GM21381 (cell line): ENCODE results near the gene YPEL3.

Experiments used
- ATAC-seq: cut with Tn5 transposase; IDR thresholded peaks from one replicate; pipeline ENCODE4 v1.9.1; 2021; ENCODE audit warnings: mild to moderate bottlenecking, moderate library complexity; ENCODE audit not compliant: unreplicated experiment

YPEL3 gene

DNA sequence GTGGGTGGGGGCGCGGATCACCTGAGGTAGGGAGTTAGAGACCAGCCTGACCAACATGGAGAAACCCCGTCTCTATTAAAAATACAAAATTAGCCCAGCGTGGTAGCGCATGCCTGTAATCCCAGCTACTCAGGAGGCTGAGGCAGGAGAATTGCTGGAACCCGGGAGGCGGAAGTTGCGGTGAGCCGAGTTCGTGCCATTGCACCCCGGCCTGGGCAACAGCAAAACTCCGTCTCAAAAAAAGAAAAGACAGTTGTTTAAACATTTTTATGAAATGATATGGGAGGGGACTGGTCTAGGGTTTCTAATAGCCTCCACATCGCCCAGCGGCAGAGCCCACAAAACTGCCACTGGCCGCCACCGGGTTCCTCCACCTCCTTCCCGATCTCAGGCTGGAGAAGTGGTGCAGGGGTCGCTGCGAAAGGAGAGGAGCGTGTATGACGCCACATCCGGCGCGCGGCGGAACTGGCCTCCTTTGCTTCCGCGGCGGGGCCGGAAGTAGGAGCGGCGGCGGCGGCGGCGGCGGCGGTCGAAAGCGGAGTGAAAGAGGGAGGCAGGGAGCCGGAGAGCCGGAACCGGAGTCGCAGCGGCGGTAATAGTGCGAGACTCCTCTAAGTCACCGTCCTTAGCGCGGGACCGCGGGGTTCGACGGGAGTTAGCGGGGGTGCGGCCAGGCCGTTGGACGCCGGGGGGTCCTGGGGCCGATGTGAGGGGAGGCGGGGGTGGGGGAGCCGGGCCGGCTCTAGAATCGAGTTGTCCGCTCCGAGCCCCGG is 20.3 kb downstream of the YPEL3 start, which contains the start of gene PPP4C:
Gene PPP4C, plus strand, starts transcription at position 492 of the 773 bp plus-strand sequence. CDS start 384 bp downstream, outside the sequence.
- peak; percentile 77 for ATAC-seq

DNA sequence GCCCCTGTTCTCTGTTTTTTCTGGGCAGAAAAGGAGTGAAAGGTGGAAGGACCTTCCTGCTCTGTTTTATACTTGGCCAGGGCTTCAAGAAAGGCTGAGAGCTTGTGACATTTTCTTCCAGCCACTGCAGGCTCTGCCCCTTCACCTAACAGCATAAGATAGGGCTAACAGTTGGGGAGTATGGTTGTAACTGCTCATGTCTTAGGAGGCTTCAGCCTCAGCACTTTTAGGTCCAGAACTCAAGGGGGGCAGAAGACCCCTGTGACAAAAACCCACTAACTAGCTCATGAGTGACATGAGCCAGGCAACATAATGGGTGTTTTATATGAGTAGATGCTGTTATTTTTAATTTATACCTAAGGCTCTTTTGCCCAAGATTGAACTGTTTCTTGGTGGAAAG is 25.5 kb downstream of the YPEL3 start:
- ATAC-seq, result no peak

DNA sequence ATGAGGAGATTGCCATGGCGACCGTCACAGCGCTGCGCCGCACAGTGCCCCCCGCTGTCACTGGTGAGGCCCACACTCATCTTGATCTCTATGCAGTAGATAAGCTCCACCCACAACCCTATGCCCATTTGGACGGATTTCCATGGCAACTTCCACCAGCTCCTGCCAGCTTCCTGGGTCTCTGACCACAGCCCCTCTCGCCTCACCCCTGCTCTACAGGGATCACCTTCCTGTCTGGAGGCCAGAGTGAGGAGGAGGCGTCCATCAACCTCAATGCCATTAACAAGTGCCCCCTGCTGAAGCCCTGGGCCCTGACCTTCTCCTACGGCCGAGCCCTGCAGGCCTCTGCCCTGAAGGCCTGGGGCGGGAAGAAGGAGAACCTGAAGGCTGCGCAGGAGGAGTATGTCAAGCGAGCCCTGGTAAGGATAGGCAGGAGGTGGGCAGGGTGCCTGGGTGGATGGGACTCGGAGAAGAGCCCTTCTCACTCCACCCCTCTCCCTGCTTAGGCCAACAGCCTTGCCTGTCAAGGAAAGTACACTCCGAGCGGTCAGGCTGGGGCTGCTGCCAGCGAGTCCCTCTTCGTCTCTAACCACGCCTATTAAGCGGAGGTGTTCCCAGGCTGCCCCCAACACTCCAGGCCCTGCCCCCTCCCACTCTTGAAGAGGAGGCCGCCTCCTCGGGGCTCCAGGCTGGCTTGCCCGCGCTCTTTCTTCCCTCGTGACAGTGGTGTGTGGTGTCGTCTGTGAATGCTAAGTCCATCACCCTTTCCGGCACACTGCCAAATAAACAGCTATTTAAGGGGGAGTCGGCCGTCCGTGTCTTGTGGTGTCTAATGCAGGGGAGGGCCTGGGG is 26.2 kb downstream of the YPEL3 start:
- ATAC-seq, result no peak

DNA sequence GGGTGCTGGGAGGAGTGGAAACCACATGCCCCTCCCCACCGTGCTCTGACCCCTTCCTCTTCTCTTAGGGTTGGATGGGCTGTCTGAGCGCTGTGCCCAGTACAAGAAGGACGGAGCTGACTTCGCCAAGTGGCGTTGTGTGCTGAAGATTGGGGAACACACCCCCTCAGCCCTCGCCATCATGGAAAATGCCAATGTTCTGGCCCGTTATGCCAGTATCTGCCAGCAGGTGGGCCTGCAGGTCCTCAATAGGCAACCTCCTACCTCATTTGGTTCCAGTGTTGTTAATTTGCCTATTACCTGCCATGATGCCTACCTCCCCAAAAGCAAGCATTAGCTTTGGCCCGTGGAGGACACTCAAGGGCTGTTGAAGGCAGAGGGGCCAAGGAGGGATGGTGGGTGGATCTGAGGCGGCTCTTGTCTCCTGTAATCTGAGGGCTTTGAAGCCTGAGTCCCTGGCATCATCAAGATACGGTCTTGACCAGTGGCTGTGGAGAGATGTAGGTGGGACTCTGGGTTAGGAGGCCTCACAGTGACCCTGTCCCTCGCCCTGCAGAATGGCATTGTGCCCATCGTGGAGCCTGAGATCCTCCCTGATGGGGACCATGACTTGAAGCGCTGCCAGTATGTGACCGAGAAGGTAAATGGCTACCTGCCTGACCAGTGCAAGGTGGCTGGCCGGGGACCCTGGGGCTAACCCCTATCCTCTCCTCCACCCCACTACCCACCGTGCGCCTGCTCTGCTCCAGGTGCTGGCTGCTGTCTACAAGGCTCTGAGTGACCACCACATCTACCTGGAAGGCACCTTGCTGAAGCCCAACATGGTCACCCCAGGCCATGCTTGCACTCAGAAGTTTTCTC is 27.0 kb downstream of the YPEL3 start:
- no peak for ATAC-seq

DNA sequence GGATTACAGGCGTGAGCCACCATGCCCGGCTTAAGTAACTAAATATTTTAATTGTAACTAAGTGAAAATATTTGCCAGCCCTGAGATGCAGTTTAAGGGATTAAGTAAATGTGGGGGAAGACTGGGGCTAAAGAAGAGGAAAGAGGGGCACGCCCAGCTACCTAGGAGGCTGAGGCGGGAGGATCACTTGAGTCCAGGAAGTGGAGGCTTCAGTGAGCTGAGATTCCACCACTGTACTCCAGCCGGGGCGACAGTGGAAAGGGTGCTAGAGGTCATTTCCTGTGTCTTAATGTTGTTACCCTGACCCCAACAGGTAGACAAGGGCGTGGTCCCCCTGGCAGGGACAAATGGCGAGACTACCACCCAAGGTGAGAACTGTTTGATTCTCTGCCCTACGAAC is 27.7 kb downstream of the YPEL3 start:
- ATAC-seq, result no peak

DNA sequence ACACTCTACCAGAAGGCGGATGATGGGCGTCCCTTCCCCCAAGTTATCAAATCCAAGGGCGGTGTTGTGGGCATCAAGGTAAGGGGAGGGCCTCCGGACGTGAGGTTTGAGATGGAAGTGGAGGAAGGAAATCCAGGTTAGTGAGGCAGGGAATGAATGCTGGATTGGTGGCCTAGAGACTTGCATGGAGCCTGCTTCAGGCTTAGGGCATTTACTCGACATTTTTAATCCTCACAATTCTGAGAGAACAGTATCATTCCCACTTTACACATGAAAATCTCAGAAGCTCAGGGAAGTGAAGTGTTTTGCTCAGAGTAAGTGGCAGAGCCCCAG is 28.5 kb downstream of the YPEL3 start:
- ATAC-seq, result no peak

DNA sequence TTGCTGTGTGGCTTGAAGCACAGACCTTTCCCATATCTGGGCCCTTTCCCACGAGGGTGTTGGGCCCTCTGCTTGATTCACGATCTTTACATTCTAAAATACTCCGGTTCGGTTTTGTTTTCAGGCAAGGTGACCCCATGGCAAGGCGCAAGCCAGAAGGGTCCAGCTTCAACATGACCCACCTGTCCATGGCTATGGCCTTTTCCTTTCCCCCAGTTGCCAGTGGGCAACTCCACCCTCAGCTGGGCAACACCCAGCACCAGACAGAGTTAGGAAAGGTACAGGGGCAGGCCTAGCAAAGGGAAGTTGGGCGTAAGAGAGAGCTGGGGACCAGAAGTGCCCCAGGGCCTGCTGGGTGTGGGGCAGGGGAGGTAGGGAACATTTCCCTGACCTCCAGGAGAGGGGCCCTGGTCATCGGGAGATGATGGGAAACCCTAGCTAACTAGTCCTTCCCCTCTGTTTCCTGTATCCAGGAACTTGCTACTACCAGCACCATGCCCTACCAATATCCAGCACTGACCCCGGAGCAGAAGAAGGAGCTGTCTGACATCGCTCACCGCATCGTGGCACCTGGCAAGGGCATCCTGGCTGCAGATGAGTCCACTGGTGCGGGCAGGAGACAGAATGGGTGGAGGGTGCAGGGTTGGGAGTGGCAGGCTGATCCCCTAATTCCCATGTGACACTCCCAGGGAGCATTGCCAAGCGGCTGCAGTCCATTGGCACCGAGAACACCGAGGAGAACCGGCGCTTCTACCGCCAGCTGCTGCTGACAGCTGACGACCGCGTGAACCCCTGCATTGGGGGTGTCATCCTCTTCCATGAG is 29.0 kb downstream of the YPEL3 start:
- no peak for ATAC-seq

DNA sequence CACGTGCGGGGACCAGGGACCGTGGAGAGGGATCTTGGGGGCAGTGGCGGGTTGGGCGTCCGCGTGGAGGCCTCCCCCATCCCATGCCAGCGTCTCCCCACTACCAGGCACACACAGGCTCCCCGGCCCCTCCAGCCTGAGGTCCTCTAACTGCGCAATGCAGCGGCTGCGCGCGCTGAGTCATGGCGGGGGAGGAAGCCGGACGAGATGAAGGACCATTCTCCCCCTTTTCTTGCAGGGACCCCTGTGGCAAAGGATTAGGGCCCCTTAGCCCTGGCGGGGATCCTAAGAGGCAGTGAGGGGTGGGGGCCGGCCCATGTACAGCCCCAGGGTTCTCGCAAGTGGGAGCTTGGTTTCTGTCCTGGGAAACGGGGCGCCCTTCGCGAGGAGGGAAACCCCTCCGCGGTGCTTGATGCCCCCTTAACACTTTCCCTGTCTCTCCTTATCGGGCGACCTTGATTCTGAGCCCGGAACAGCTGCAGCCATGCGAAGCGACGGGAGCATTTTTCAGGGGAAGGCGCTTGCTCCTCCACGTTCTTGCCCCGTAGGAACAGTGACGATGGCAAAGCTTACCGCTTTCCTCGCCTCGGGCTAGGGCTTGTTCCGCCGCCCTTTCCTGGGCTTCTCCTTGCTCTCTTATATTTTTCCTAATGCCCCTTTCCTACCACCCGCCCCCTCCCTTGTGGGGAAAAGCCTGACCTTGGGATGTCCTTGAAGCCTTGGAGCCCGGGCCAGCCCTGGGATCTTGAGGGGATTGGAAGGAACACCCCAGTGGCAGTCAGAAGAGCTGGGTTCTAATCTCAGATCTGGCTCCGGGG is 29.9 kb downstream of the YPEL3 start:
- peak; percentile 3 for ATAC-seq

DNA sequence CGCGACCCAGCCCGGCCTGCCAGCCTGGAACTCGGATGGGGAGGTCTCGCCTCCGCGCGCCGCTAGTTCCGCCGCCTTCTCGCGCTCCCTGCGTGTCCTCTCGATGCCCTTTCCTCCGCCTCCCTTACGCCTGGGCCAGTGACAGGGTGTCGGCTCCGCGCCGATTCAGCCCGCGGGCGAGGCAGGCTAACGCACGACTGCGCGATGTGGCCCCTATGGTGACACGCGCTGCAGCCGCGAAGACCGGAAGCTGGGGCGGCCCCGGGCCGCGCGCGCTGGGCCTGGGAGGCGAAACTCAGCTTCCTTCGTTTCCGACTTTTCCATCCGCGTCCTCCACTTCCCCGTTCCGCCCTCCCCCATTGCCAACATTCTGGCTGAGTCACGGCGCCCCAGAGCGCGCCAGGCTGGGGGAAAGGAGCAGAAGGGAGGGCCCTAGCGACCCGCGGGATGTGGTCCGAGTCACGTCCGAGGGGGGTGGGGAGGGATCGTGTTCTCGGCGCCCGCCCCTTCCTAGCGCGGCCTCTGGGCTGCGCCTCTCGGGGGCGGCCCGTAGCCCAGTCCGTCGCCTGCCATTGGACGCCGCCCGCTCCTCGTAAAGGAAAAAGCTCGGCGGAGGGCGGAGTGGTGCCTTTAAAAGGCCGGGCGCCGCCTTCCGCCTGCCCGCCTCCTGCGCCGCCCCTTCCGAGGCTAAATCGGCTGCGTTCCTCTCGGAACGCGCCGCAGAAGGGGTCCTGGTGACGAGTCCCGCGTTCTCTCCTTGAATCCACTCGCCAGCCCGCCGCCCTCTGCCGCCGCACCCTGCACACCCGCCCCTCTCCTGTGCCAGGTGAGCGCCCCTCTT is 30.7 kb downstream of the YPEL3 start, which contains the start of gene ALDOA:
Gene ALDOA, plus strand, starts transcription at position 659 of the 841 bp plus-strand sequence. CDS start 1,138 bp downstream, outside the sequence.
- ATAC-seq, result peak; percentile 74

DNA sequence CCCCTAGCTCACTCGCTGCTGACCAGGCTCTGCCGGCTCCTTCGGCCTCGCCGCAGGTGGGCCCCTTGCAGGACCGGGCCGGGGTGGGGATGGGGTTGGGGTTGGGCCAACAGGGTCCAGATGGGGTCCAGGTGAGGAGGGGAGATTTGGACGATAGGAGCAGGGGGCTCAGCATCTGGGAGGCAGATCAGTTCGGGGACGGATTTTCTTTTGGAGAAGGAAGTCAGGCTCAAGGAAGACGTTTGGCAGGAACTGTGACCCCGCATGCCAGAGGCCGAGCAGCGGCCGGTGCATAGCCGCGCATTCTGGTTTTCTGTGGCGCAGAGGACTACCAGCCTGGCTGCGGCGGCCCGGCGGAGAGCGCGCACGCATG is 31.3 kb downstream of the YPEL3 start:
- ATAC-seq, result peak; percentile 4

DNA sequence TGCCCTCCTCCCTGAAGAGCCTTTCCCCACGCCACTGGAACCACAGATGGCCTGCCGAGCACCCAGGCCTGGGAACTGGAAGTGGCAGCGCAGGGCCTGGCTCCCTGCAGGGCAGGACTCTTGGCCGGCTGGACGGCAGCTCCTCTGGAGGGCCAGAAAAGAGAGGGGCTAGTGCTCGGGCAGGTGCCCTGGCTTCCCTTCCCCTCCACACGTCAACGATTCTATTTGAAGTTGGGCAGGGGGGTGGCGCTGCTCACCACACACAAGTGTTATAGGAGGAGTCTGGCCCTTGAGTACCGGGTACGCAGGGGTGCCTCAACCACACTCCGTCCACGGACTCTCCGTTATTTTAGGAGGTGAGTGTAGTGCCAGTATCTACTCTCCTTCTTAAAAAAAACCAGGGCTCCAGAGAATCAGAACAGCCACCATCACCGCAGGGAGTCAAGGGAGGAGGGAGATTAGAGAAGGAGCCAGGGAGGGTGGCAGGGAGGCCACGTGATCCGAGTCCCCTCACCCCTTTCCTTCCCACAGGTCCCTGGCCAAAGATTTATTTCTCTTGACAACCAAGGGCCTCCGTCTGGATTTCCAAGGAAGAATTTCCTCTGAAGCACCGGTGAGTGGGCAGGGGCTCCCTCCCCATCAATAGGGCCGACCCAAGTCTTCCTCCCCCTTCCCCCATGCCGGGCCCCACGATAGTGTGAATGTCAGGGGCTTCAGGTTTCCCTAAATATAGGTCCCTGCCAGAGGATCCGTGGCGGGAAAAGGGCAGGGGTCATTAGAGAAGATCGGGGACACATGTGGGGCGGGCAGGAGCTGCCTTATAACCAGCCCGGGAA is 31.9 kb downstream of the YPEL3 start:
- no peak for ATAC-seq

DNA sequence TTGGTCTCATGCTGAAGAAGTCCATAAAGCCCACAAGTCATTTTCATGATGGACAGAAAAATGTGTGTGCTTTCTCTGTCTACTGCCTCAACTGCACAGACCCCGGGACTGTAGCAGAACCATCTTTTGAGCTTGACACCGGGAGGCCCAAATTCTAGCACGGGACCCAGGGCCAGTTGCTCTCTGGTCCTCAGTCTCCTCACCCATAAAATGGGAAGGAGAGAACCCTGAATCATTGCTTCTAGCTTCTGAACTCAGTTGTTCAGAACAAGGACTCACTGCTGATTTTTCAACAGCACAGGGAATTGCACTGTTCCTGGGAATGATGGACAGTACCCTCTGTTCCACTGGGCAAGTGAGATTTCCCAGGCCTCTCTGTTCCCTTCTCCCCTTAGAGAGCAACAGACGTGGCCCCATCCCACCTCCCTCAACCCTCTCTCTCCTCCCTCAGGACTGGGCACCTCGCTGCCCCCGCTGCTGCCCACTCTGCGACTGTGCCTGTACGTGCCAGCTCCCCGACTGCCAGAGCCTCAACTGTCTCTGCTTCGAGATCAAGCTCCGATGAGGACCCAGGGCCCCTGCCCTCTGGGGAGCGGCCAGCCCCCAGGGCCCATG is 32.6 kb downstream of the YPEL3 start:
- no peak for ATAC-seq

DNA sequence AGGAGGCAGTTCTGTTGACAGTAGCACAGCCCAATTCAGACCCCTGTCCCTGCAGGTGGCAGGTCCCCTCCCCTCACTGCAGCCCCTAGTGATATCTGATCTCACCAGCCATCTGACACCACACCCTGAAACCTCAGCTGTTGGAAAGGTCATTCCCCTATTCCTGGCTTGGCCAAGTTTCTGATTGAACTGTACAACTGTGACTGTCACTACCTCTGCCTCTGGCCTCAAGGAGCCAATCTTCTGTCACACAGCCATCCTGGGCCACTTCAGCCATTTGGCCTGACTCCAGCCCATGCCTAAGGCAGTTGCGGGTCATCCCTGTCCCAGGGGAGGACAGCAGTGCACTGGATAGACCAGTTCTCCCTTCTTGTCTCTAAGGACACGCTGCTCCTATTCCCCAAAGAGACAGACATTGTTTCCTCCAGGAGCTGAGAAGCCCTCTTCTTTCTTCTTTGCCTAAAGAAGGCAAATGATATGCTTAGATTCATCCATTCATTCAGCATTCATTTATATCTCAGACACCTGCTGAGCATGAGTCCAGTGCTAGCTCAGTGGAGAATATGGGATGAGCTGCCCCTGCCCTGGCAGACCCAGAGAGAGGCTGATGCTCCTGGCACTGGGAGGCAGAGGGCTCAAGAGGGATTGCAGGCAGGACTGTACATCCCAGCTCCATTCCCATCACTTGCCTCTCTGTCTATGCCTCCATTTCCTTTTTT is 35.0 kb downstream of the YPEL3 start:
- ATAC-seq, result no peak

DNA sequence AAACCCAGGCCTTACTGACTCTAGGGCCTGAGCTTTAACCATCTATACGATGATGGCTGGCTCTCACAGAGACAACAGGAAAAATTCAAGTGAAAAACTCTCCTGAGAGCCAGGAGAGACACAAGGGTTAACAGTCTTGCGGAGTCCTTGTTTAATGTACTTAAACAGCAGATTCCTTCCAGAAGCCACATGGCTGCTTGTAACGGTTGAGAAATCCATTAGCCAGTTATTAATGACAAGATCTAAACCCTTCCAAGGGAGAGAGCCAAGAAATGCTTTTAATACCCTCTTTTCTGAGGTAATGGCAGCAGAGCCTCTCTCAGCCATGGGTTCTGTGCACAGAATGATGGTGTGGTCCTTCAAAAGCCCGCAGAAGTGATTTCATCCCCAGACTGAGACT is 35.7 kb downstream of the YPEL3 start:
- ATAC-seq, result no peak

DNA sequence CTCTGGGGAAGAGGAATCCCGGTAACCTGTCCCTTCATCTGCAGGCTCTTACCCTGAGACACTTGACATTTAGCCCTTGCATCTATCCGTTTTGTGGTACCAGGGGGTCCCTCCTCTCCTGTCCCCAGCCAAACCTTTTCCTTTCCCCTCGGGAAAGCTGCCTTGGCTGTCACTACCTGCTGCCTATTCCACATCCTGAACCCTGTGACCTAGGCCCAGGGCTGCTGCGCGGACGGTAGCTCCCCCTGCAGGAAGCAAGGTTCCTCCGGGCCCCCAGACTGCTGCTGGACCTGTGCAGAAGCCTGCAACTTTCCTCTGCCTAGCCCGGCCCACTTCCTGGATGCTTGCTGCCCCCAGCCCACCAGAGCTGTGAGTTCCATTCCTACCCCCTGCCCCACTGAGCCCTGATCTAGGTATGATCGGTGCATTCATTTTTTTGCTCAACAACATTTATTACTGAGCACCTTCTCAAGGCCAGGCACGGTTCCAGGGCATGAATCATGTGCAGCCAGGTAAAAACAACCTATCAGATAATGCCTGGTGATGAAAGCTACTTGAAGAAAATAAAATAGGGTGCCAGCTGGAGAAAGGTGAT is 41.0 kb downstream of the YPEL3 start:
- no peak for ATAC-seq

DNA sequence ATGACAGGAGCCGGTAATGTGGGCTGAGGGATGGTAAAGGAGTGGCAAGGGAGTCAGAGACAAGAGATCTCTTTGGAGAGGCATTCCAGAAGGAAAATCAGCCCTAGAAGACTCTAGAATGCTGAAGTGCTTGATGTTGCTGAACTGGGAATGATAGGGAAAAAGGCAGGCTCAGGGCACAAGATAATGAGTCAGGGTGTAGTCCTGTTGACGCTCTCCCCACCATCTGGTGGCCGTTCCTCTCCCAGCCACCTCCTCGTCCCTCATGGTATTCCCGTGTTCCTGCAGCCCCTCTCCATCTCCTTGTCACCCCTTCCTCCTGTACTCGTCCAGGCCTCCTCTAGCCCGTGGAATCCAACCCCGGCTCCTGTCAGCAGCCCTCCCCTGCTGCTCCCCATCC is 41.6 kb downstream of the YPEL3 start:
- ATAC-seq, result no peak
